GM19463 (cell line): ENCODE data around the gene ICAM4.
"Not testable (repeated sequence)": the region's sequence is repeated elsewhere in the genome, so short reads cannot be mapped to it uniquely, and the experiment has no call there.

Experiments
- ATAC-seq: cut with Tn5 transposase; IDR thresholded peaks from one replicate; pipeline ENCODE4 v1.9.1; 2021; ENCODE audit warnings: mild to moderate bottlenecking, moderate library complexity; ENCODE audit not compliant: unreplicated experiment

The ICAM4 gene, protein sequence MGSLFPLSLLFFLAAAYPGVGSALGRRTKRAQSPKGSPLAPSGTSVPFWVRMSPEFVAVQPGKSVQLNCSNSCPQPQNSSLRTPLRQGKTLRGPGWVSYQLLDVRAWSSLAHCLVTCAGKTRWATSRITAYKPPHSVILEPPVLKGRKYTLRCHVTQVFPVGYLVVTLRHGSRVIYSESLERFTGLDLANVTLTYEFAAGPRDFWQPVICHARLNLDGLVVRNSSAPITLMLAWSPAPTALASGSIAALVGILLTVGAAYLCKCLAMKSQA

DNA sequence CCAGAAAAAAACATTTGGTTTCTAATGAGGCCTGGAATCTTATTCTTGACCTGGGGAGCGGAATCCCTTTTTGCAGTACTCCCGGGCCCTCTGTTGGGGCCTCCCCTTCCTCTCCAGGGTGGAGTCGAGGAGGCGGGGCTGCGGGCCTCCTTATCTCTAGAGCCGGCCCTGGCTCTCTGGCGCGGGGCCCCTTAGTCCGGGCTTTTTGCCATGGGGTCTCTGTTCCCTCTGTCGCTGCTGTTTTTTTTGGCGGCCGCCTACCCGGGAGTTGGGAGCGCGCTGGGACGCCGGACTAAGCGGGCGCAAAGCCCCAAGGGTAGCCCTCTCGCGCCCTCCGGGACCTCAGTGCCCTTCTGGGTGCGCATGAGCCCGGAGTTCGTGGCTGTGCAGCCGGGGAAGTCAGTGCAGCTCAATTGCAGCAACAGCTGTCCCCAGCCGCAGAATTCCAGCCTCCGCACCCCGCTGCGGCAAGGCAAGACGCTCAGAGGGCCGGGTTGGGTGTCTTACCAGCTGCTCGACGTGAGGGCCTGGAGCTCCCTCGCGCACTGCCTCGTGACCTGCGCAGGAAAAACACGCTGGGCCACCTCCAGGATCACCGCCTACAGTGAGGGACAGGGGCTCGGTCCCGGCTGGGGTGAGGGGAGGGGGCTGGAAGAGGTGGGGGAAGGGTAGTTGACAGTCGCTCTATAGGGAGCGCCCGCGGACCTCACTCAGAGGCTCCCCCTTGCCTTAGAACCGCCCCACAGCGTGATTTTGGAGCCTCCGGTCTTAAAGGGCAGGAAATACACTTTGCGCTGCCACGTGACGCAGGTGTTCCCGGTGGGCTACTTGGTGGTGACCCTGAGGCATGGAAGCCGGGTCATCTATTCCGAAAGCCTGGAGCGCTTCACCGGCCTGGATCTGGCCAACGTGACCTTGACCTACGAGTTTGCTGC is at the start of gene ICAM4:
Gene ICAM4, plus strand, starts transcription at position 153 of the 935 bp plus-strand sequence. Its CDS starts 58 bp downstream, at position 211.
- no peak for ATAC-seq

- no peak for ATAC-seq
Observed at GRCh38 chr19:10237702-10238101, 49.1 kb upstream of the ICAM4 start.

GRCh38 chr19:10238172-10238783 is 48.5 kb upstream of the ICAM4 start:
- no peak for ATAC-seq

DNA sequence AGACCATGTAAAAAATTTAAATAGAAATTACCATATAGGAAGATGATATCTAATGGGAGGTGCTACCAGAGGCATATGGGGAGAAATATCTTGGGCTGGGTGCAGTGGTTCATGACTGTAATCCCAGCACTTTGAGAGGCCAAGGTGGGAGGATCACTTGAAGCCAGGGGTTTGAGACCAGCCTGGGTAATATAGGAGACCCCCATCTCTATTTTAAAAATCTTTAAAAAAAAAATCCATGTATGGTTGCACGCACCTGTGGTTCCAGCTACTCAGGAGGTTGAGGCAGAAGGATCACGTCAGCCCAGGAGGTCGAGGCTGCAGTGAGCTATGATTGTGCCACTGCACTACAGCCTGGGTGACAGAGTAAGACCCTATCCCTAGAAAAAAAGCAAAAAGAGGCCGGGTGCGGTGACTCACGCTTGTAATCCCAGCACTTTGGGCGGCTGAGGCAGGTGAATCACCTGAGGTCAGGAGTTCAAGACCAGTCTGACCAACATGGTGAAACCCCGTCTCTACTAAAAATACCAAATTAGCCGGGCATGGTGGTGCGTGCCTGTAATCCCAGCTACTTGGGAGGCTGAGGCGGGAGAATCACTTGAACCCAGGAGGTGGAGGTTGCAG is 44.8 kb upstream of the ICAM4 start:
- ATAC-seq = not testable (repeated sequence)

- no peak for ATAC-seq
Observed at GRCh38 chr19:10243606-10244005, 43.1 kb upstream of the ICAM4 start.

- ATAC-seq = no peak
Observed at GRCh38 chr19:10245189-10245939, 41.4 kb upstream of the ICAM4 start.

DNA sequence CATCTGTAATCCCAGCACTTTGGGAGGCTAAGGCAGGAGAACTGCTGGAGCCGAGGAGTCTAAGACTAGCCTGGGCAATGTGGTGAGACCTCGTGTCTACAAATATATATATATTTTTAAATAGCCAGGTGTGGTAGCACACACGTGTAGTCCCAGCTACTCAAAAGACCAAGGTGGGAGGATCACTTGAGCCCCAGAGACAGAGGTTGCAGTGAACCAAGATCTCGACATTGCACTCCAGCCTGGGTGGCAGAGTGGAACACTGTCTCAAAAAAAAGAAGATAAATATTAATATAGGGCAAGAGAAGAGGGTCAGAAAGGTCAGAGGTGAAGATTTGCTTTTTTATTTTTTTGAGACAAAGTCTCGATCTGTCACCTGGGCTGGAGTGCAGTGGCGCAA is 40.2 kb upstream of the ICAM4 start:
- no peak for ATAC-seq

DNA sequence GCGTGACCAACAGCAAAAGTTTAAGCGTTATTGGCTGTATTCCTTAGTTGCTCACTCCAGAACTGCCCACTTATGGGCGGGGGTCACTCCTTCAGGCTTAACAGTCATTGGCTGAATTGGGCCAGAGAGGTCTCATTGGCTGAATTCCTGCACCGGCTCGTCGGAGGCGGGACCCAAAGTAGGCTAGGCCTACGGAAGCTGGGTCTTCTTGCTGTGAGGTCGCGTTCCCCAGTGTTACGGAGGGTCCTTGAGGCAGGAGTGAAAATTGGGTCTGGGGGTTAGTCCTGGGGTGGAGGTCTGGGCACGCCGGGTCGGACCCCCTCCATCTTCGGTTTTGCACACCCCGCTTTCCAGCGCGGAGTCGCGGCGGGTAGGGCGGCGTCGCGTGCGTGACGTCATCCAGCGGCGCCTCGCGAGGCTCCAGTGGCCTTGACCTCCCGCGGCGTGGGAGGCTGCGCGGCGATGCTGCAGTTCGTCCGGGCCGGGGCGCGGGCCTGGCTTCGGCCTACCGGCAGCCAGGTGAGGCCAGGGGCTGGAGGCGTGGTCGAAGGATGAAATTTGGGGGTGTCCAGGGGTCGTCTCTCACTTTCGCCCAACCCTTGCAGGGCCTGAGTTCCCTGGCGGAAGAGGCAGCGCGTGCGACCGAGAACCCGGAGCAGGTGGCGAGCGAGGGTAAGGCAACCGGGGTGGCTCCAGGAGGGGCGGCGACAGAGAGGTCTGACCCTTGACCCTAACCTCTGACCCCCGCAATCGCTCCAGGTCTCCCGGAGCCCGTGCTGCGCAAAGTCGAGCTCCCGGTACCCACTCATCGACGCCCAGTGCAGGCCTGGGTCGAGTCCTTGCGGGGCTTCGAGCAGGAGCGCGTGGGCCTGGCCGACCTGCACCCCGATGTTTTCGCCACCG is 34.7 kb upstream of the ICAM4 start, which contains the start of gene MRPL4:
Gene MRPL4, plus strand, starts transcription at position 423 of the 903 bp plus-strand sequence. Its CDS starts 40 bp downstream, at position 463.
- peak; percentile 86 for ATAC-seq

- no peak for ATAC-seq
Observed at GRCh38 chr19:10252707-10253106, 34.0 kb upstream of the ICAM4 start.

DNA sequence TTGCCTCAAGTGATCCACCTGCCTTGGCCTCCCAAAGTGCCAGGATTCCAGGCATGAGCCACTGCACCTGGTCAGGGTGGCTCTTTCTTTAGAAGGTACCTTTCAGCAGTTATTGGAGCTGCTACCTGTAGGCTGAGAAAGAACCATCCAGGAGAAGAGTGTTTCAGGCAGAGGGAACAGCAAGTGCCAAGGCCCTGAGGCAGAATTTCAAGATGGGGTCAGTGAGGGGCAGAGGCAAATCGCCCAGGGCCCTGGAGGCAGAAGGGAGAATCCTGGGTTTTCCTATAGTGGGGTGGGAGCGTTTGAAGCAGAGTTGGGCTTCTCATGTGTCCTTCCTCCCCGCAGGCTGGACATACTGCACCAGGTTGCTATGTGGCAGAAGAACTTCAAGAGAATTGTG is 32.5 kb upstream of the ICAM4 start:
- no peak for ATAC-seq

DNA sequence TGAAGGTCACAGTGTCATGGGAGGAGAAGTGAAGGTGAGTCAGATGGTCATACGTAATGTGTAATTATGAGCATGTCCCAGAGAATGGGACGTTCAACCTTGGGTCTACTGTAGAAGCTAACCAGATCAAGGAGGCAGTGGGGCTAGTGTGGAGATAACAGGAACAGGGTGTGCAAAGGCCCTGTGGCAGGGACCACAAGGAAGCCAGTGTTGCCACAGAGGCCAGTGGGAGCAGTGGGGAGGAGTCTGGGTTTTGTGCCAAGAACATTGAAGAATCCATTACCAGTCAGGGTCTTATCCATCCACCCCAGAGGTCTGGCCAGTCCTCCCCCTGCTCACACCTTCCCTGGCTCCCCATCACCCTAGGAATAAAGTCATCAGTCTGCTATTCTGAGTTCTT is 31.4 kb upstream of the ICAM4 start:
- no peak for ATAC-seq

GRCh38 chr19:10256551-10256950 is 30.2 kb upstream of the ICAM4 start:
- no peak for ATAC-seq

DNA sequence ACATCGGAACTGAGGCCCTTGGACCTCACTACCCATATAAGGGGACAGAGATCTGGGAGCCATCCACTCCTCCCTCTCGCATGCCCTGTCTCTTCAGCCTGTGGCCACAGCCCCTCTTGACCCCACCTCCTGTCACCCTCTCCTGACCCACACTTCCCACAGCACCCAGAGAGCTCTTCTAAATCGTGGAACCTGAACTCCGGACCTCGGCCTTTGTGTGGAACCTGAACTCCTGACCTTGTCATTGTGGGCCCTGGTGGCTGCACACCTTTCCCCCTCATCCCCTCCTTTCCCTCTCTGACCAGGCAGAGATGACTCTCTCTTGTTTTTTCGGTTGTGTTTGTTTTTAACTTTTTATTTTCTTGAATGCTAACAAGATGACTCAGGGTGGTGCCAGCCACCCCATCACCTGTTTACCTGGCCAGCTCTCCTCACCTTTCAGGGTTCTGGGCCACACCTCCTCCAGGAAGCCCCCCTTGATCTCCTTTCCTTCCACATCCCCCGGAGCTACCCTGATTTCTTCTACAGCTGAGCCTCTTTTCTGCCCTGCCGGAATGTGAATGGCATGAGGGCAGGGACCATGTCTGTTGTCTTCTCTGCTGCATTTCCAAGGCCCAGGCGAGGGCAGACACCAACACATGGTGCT is 29.7 kb upstream of the ICAM4 start:
- ATAC-seq = no peak

- ATAC-seq = no peak
Observed at GRCh38 chr19:10258080-10258710, 28.6 kb upstream of the ICAM4 start.

- no peak for ATAC-seq
Observed at GRCh38 chr19:10259162-10259905, 27.4 kb upstream of the ICAM4 start.

DNA sequence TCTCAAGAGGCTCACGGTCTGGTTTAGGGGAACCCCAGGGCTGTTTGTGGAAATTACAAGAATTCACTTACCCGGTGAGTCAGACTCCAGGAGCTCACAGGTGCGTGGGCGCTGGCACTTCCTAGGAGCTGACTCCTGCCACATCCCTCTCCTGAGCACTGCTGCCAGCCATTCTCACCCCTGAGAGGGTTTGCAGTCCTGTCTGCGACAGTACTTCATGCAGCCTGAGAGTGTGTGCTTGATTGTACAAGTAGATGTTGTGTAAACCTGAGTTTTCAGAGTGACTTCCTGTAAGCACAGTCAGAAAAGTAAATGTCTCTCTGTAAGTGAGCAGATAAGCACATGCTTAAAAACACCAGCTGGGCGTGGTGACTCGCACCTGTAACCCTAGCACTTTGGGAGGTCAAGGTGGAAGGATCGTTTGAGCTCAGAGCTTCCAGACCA is 26.6 kb upstream of the ICAM4 start:
- no peak for ATAC-seq

DNA sequence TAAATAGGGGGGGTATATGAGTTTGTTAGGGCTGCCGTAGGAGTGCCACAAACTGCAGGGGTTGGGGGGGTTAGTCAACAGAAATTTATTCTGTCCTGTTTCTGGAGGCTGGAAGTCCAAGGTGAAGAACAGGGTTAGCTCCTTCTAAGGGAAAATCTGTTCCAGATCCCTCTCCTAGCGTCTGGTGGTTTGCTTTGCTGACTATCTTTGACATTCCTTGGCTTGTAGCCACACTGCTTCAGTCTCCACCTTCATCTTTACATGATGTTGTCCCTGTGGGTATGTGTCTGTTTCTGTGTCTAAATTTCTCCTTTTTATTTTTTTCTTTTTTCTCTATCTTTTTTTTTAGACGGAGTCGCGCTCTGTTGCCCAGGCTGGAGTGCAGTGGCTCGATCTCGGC is 24.0 kb upstream of the ICAM4 start:
- no peak for ATAC-seq

DNA sequence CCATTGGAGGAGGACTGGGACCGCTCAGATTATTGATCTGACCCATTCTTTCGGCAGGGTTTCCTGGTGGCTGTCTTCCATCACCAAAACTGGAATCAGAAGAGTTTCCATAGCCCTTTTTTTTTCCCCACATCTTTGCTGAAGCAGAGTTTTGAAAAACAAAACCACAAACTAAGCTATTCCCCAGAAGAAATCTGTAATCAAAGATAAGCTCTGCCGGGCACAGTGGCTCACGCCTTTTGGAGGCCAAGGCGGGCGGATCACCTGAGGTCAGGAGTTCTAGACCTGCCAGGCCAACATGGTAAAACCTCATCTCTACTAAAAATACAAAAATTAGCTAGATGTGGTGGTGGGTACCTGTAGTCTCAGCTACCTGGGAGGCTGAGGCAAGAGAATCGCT is 20.0 kb upstream of the ICAM4 start:
- no peak for ATAC-seq
